ENCODE data around the gene DHX29.
"Not testable (repeated sequence)": the region's sequence is repeated elsewhere in the genome, so short reads cannot be mapped to it uniquely, and the experiment has no call there.

The DHX29 gene

GRCh38 chr5:55307383-55308253 is at the start of gene DHX29, which contains the start of gene MTREX:
TSS of gene DHX29 (minus strand) at chr5:55307694. CDS start at chr5:55307573, 121 bp downstream.
TSS of gene MTREX (plus strand) at chr5:55307989. CDS start at chr5:55308014, 25 bp downstream.
- DNase-seq = peak; percentile 91

- no peak for DNase-seq
Observed at GRCh38 chr5:55356896-55357295, 49.4 kb upstream of the DHX29 start.

GRCh38 chr5:55350754-55351153 is 43.3 kb upstream of the DHX29 start:
- no peak for DNase-seq

- DNase-seq = no peak
Observed at GRCh38 chr5:55347786-55348185, 40.3 kb upstream of the DHX29 start.

- DNase-seq = no peak
Observed at GRCh38 chr5:55345327-55345726, 37.8 kb upstream of the DHX29 start.

- peak; percentile 74 for DNase-seq
Observed at GRCh38 chr5:55344392-55344992, 37.0 kb upstream of the DHX29 start.

GRCh38 chr5:55343609-55344008 is 36.1 kb upstream of the DHX29 start:
- DNase-seq = no peak

GRCh38 chr5:55343107-55343506 is 35.6 kb upstream of the DHX29 start:
- DNase-seq = no peak

- peak; percentile 76 for DNase-seq
Observed at GRCh38 chr5:55338810-55339243, 31.3 kb upstream of the DHX29 start.

- no peak for DNase-seq
Observed at GRCh38 chr5:55338092-55338613, 30.7 kb upstream of the DHX29 start.

- DNase-seq = no peak
Observed at GRCh38 chr5:55333811-55334210, 26.3 kb upstream of the DHX29 start.

GRCh38 chr5:55333017-55333416 is 25.5 kb upstream of the DHX29 start:
- no peak for DNase-seq

- DNase-seq = no peak
Observed at GRCh38 chr5:55331321-55331720, 23.8 kb upstream of the DHX29 start.

GRCh38 chr5:55327281-55327680 is 19.8 kb upstream of the DHX29 start:
- no peak for DNase-seq

GRCh38 chr5:55325621-55326020 is 18.1 kb upstream of the DHX29 start:
- no peak for DNase-seq

- no peak for DNase-seq
Observed at GRCh38 chr5:55324815-55325418, 17.4 kb upstream of the DHX29 start.

GRCh38 chr5:55324006-55324405 is 16.5 kb upstream of the DHX29 start:
- no peak for DNase-seq

GRCh38 chr5:55320571-55320970 is 13.1 kb upstream of the DHX29 start:
- DNase-seq = no peak

- no peak for DNase-seq
Observed at GRCh38 chr5:55319491-55319890, 12.0 kb upstream of the DHX29 start.

GRCh38 chr5:55318237-55318636 is 10.7 kb upstream of the DHX29 start:
- DNase-seq = not testable (repeated sequence)

GRCh38 chr5:55316837-55317236 is 9.3 kb upstream of the DHX29 start:
- DNase-seq = no peak

- DNase-seq = no peak
Observed at GRCh38 chr5:55316289-55316688, 8.8 kb upstream of the DHX29 start.

GRCh38 chr5:55313870-55314617 is 6.5 kb upstream of the DHX29 start:
- DNase-seq = no peak

Measured in stimulated activated CD4-positive, alpha-beta T cell treated with anti-CD3 and anti-CD28 coated beads, Interleukin-4, amount 100 ng/mL, for 24 hours (primary cell).